ENCODE measurements around the gene OR4K2.
"Not testable (repeated sequence)": the region's sequence is repeated elsewhere in the genome, so short reads cannot be mapped to it uniquely, and the experiment has no call there.

Gene OR4K2, protein sequence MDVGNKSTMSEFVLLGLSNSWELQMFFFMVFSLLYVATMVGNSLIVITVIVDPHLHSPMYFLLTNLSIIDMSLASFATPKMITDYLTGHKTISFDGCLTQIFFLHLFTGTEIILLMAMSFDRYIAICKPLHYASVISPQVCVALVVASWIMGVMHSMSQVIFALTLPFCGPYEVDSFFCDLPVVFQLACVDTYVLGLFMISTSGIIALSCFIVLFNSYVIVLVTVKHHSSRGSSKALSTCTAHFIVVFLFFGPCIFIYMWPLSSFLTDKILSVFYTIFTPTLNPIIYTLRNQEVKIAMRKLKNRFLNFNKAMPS

DNA sequence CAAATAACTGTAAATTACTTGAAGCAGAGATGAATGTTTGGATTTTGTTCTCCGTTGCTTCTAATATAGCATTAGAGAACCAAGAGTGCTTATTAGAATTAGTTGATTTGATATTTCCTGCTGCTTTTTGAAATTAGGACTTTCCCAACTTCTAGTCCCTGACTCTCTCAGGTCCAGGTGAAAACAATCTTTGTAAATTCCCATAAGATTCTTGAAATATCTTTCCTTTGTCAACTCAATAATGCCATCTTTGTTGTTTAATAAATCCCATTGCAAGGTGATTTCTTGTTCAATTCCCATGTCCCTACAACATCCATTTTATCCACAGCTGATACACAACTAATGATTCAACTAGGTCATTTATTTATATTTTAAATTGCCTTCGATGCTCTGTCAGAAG is at the start of gene OR4K2:
OR4K2 (plus strand) TSS at position 301 of the 400 bp plus-strand sequence. CDS start 1,126 bp downstream, outside the sequence.
- no peak for DNase-seq

DNA sequence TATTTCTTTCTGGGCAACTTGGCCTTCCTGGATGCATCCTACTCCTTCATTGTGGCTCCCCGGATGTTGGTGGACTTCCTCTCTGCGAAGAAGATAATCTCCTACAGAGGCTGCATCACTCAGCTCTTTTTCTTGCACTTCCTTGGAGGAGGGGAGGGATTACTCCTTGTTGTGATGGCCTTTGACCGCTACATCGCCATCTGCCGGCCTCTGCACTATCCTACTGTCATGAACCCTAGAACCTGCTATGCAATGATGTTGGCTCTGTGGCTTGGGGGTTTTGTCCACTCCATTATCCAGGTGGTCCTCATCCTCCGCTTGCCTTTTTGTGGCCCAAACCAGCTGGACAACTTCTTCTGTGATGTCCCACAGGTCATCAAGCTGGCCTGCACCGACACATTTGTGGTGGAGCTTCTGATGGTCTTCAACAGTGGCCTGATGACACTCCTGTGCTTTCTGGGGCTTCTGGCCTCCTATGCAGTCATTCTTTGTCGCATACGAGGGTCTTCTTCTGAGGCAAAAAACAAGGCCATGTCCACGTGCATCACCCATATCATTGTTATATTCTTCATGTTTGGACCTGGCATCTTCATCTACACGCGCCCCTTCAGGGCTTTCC is 47.2 kb upstream of the OR4K2 start:
- not testable (repeated sequence) for DNase-seq

DNA sequence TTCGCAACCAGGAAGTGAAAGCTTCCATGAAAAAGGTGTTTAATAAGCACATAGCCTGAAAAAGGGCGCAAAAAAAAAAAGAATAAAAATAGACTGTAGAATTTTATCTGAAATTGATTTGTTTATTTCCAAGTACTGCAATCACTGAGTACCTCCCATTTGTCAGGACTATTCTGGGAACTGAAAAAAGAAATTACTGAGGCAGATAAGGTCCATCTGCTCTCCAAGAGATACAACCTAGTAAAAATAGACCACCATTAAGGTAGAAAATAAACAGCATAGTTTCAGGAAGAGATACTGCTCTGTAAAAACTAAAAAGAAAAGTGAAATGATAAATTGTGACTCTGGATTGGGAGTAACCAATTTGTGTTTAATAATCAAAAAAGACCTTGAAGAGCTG is 46.6 kb upstream of the OR4K2 start:
- peak; percentile 50 for DNase-seq

DNA sequence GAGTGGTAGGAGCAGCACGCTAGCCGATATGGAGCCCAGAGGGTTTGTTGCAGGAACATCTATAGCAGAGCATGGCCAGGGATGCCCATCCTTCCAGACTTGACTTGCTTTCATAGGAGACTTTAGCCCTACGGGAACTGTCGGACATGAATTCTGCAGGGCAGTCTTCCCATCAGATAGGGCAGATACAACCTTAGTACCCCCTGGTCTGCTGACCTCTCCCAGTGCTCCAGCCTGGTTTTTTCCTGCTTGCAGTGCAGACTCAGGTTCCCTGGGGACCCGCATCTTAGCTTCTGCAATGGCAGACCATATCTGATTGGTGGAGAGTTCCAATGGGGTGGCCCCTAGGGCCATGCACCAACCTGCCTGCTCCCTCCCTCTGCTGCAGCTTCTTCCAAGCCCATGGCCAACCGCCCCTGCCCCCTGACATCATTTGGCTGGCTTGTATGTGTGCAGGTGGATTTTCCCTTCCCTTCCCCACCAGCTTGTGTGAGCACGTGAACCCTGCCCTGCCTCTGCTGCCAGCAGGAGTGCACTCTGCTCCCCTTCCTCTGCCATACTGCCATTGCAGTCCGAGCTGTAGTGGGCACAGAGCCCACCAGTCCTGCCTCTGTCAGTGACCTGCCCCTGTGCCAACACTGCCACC is 40.6 kb upstream of the OR4K2 start:
- not testable (repeated sequence) for DNase-seq

DNA sequence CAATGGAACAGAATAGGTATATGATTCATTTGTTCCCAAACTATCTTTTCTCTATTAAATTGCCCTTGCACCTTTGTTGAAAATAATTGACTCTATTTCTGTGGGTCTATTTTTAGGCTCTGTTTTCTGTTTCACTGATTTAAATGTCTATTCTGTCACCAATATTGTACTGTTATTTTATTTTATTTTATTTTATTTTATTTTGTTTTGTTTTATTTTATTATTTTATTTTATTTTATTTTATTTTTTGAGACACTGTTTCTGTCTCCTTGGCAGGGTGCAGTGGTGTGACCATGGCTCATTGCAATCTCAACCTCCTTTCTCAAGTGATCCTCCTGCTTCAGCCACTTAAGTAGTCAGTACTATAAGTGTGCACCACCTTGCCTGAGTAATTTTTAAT is 36.5 kb upstream of the OR4K2 start:
- no peak for DNase-seq

DNA sequence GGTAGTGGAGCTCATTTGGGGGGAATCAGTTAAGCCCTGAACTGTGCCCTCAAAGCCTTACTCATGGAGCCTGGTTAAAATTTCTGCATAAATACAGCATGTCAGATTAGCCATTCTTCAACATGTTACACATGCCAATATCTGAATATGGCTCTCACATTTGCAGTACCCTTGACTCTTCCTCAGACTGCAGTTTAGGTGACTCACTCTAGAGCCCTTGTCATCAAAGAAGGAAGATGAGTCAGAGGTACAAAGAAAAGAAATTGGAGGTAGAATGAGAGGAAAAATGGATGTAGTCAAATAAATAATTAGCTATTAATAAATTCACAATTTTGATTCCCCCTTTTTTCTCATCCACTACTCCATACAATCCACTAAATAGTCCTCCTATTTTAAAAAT is 23.6 kb upstream of the OR4K2 start:
- DNase-seq = no peak

DNA sequence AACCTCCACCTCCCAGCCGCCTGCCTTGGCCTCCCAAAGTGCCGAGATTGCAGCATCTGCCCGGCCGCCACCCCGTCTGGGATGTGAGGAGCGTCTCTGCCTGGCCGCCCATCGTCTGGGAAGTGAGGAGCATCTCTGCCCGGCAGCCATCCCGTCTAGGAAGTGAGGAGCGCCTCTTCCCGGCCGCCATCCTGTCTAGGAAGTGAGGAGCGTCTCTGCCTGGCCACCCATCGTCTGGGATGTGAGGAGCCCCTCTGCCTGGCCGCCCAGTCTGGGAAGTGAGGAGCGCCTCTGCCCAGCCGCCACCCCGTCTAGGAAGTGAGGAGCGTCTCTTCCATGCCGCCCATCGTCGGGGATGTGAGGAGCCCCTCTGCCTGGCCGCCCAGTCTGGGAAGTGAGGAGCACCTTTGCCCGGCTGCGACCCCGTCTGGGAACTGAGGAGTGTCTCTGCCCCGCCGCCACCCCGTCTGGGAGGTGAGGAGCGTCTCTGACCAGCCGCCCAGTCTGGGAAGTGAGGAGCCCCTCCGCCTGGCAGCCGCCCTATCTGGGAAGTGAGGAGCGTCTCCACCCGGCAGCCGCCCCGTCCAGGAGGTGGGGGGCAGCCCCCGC is 8.8 kb upstream of the OR4K2 start:
- DNase-seq = not testable (repeated sequence)

DNA sequence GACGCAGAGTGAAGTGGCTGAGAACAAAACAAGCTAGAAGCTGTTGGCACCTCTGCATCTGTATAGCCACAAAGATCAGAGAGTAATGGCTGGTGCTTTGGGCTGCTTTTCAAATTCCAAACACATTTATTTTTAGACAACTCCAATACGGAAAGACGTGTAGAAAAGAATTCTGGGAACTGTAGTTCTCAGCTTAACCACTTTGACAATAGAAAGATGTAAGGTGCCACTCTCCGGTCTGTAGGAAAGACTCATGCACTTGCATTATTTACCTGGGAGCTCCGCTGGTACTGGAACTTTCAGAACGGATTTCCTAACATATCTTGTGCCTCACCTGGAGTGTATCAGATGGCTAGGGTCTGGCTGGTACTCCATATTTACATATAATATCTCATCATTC is 1.8 kb upstream of the OR4K2 start:
- no peak for DNase-seq

DNA sequence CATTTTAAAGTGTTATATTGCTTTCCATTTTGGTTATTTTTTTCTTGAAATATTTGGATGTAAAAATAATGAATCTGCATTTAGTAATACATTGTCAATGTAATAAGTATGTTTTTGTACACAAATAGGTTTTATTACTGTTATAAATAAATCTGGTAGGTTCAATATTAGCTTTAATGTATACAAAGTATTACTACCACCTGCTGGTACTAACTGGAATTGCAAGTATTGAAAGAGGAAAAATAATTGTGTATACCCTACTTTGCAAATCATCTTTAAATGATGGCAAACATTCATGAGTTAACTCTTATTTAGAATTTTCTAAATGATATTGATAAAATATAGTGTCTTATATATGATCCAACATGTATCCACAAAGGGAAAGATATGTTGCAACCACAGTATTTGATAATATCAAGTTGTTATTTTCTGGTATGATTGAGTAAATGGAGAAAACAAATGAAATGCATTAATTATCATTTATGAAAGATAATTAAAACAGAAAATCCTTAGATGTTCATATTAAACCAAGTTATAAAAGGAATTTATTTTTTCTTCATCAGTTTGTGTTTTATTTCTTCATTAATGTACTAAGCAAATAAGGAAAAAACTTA is 3.2 kb downstream of the OR4K2 start:
- peak; percentile 42 for DNase-seq

DNA sequence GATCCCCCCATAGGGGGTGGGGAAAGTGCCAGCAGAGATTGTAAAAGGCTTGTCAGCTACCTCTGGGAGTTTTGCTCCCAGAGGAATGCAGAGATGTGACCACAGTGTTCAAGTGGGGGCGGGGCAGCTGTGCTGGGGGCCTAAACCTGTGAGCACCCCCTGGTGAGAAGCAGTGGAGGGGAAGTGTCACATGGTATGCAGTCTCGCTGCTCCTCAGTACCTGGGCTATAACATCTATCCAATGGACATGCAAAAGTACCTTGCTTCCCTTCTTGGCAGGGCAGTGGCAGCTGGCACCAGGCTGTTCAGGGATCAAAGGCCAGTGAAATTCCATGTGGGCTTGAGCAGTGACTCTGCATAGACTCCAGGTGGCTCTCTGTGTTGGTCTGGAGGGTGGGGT is 20.3 kb downstream of the OR4K2 start:
- no peak for DNase-seq

DNA sequence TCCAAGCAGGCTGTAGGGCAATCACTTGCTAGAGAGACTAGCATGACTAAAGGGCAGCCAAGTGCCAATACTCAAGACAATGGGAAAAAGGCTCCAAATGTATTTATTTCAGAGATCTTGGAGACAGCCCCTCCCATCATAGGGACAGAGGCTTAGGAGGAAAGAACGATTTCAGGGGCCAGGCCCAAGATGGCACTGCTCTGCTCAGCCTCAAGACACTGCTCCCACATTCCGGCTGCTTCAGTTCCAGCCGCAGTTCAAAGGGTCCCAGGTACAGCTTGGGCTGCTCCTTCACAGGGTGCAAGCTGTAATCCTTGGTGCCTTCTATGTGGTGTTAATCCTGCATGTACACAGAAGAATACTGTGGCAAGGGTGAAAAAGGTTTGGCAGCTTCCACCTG is 26.1 kb downstream of the OR4K2 start:
- no peak for DNase-seq

DNA sequence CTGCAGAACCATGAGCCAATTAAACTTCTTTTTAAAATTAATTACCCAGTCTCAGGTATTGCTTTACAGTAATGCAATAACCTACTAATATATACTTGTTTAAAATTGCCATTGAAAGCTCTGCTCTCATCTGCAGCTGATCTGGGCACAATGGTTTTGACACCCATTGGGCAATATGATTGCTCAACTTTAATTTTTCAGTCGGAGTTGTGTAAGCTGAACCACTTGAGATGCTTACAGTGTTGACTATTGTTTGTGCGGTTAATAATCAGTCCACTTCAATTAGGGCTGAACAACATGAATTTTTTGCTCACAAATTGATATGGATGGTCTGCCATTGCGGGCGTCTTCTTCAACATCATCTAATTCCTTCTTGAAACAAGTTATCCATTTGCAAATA is 27.5 kb downstream of the OR4K2 start:
- no peak for DNase-seq

DNA sequence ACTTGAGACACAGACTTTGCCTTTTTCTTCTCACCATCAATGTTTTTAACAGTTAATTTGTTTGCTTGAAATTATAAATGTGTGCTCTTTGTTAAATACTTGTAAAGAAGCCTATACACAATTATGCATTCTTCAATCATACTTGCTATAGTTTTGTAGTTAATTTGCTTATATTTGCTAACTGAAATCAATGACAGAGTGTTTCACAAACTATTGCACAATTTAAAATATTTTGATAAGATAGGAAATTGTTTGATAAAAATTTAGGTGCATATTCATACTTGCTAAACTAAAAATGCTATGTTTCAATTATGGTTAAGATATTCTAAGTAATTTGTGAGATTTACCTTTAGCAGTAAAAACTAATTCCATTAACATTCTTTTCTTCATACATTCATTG is 31.7 kb downstream of the OR4K2 start:
- no peak for DNase-seq

DNA sequence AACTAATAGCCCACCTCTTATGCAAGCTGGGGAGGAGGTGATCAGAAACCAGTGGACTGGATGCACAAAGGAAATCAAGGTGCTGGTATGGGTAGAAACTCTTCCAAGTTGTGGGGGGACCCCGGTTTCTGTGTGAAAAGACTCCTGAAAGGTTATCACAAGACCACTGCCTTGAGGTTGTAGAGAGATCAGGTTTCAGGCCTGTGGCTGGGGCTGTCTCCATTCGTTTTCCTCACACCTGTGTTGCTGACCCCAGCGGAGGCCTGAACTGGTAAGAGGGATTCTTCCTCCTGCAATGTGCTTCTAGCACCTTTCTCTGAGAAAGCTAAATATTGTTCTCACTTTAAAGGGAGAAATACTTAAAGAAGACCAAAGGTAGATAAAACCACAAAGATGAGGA is 36.2 kb downstream of the OR4K2 start:
- no peak for DNase-seq

DNA sequence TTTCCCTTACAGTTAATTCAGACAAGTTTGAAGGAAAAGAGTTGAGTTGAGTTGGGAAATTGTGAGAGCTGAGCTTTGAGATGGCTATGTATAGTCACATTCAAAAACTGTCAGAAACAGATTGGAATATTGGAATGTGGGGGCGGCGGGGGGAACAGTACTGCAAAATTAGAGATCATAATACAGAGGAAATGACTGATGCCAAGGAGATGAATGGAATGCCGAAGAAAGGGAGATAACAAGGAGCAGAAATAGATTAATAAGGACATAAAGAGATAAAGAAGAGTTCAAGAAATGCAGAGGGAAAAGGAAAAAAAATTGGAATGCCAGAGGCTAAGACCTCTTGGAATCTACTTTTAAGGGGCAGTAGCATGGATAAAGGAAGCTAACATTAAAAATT is 42.3 kb downstream of the OR4K2 start:
- DNase-seq = no peak

DNA sequence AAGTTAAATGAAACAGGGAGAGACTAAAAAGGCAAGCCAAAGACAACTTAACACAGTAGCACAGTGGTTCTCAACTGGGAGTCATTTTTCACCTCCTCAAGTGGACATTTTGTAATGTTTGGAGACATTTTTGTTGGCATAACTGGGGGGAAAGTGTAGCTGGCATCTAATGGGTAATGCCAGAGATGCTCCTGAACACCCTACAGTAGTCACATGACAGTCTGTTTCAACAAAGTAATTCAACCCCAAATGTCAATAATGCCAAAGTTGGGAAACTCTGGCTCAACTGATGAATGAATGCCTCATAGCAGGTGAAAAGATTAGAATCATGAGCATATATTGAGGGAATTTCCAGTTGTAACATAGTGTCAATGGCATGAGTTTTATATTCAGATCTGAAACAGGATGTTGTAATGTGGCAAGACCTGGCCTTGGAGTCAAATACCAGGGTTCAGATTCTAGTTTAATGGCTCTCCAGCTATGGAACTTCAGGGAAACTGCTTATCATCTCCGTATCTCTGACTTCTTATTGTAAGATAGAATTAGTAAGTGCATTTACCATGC is 43.1 kb downstream of the OR4K2 start:
- no peak for DNase-seq

DNA sequence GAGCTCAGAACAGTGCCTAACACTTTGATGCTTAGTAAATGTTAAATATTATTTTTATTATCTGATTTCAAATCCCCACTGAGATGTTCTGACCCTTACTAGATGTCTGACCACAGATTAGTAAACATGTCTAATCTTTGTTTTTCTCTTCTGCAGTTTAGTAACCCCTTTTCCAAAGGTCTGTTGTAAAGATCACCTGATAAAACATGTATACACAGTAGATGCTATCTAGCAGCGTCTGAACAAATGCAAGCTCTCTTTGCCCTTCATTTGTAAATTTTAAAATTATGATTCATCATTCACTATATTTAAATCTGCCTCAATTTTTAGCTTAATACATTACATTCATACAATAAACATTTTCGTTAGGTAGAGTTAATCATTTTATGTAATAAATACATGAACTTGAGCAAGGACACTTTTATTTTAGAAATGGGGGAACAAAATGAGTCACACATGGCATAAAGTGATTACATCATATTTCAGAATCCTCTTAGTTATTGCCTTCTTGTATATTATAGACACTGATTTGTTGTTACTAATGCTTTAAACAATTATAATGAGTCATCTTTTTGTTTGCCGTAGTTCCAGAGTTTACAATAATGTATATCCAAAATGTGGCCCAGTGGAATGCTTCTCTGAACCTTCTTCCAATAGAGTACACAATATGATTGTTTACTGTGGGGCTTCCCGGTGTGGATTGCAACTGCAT is 43.8 kb downstream of the OR4K2 start:
- DNase-seq = no peak

DNA sequence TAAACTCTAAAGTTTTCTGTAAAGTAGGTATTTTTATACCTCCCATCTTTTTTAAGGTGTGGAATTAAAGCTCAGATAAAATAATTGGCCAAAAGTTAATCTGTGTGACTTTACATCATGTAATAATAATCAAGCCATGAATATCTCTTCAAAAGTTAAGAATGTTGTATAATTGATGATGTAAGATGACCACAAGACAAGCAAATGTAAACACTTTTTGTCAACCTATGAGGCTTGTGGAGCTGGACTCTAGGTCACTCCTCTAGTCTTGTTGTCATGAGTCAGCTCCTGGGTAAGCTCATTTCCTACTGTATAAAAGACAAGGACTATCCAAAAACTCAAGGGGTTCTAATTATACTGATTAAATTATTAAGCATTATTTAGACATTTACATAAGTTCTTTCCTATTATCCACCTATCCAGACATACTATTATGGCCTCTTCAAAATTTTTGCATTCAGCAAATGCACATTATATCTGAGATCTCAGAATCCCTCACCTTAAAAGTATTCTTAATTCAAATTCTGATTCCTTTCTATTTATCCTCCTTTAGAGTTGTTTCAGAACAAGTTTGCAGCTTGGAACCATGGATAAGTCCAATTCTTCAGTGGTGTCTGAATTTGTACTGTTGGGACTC is 45.2 kb downstream of the OR4K2 start, which contains the start of gene OR4K5:
OR4K5 (plus strand) TSS at position 587 of the 637 bp plus-strand sequence; CDS start at position 587, 0 bp downstream.
- no peak for DNase-seq

DNA sequence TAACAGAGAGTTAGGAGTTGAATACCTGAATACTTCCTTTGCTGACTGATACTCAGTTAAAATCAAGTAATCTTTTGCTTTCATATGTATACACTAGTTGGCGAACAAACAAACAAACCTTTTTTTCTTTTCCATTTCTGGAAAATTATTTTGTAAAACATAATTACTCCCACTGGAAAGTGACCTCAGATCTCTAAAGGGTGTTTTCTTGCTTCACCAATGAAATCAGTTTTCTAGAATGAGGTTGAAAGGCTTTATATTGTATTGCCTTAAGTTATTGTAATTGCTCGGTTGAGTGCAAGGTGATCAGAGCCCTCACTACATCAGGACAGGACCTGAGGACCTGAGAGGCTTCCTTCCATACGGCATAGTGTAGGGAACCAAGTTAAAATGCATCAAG is 55.7 kb downstream of the OR4K2 start, which contains the start of gene OR4K1:
OR4K1 (plus strand) TSS at position 301 of the 400 bp plus-strand sequence. CDS start 4,750 bp downstream, outside the sequence.
- no peak for DNase-seq

All from NCI-H1694 treated with DMSO at 0.1 percent for 48 hours (cell line).